ENCODE data around the gene LIPK.
A peak's percentile ranks its signal among the peaks of the same experiment; 100 is the strongest.
"Not testable (repeated sequence)": the region's sequence is repeated elsewhere in the genome, so short reads cannot be mapped to it uniquely, and the experiment has no call there.

Gene LIPK, protein sequence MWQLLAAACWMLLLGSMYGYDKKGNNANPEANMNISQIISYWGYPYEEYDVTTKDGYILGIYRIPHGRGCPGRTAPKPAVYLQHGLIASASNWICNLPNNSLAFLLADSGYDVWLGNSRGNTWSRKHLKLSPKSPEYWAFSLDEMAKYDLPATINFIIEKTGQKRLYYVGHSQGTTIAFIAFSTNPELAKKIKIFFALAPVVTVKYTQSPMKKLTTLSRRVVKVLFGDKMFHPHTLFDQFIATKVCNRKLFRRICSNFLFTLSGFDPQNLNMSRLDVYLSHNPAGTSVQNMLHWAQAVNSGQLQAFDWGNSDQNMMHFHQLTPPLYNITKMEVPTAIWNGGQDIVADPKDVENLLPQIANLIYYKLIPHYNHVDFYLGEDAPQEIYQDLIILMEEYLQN

DNA sequence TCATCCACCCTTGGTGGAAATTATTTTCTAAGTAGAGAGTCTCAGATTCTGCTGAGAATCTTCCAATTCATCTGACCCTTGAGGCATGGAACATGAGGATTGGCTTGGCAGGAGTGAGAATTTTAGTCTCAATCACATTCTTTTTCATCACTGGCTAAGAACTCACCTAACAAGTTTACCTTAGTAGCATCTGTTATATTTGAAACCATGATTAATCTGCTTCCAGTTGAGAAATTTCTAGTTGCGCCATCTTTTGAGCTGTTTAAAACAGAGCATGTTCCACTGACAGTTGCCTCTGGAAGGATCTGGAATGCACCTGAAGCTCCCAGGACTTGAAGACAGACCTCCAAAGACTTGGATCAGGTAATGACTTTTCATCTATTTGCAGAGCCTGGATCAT is at the start of gene LIPK:
TSS of gene LIPK (plus strand) at position 292 of the 400 bp plus-strand sequence. CDS start 18,295 bp downstream, outside the sequence.
- no peak for DNase-seq (ENCODE audit: low spot score)

DNA sequence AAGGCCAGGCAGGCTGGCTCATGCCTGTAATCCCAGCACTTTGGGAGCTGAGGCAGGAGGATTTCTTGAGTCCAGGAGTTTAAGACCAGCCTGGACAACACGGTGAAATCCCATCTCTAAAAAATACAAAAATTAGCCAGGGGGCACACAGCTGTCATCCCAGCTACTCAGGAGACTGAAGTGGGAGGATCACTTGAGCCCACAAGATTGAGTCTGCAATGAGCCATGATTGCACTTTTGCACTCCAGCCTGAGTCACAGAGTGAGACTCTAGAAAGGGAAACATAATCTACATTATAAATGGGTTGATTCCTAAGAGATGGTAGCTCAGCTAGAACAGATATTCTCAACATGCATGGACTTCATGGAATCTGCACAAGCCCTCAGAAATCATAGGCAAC is 48.1 kb upstream of the LIPK start:
- DNase-seq (ENCODE audit: low spot score) = no peak

DNA sequence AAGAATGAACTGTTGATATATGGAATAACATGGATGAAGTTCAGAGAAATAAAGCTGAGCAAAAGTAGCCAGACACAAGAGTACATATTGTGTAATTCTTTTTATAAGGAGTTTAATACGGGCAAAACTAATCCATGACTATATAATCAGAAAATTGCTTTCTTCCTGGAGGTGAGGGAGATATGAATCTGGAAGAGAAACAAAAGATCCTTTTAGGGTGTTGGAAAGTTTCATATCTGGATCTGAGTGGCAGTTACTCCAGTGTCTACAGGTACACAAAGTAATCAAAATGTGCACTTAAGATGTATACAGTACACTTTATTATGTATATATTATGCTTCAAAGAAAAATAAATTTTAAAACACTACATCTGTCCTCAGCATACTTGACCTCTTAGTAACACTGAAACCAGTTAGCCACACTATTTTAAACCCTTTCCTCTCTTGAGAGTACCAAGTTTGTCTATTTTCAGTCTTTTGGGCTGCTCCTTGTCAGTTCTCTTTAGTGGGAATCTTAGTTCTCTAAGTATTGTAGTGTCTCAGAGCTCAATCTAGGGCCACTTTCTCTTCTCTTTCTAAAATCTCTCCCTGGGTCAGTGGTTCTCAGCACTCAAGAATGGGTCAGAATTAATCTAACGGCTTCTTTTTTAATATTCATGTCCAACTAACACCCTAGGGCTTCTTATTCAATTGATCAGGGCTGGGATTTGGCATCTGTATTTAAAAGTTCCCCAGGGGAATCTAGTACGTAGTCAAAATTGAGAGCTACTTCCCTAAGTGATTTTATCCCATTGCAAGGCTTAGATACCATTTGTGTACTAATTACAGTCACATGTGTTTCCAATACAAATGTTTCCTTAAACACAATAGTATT is 46.1 kb upstream of the LIPK start:
- no peak for DNase-seq (ENCODE audit: low spot score)

DNA sequence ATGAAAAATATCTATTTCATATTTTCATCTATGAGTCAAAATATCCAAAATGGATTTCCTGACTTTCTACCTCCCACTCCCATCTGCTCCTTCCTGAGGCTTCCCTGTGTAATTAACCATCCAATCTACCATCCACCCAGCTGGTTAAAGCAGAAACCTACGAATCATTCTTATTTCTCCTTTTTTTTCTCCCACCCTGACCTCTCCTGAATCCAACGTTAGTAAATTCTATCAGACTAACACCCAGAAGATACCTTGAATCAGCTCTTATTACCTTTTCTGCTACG is 45.5 kb upstream of the LIPK start:
- DNase-seq (ENCODE audit: low spot score) = no peak

DNA sequence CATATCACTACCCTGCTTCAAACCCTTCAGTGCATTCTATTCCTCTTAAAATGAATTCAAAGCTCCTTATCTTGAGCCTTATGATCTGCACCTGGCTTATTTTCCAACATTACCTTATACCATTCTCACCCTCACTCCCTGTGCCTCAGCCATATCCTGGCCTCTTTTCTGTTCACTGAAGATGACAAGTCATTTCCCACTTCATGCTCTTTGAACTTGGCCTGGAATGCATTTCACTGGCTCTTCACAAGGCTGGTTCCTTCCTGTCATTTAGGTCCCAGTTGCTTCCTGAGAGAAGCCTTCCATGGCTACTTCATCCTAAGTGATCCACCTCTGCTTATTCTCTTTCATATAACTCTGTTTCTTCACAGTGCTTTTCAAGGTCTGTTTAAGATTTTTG is 45.0 kb upstream of the LIPK start:
- DNase-seq (ENCODE audit: low spot score) = no peak

DNA sequence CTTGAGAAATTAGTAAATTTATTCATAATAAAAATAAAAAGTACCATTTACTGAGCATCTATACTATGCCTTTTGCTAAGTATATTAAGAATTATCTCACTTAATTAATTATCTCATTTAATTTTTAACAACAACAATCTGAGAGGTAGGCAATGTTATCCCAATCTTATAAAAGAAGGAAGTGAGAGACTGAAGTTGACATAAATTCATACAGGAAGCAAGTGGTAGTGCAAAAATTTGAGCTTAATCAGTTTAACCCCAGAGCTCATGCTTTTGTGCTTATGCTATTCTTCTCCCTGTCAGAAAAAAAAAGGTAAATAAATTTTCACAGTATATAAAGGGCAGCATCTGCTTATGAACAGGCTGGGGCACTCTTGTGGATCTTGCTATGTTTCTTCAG is 44.5 kb upstream of the LIPK start:
- no peak for DNase-seq (ENCODE audit: low spot score)

DNA sequence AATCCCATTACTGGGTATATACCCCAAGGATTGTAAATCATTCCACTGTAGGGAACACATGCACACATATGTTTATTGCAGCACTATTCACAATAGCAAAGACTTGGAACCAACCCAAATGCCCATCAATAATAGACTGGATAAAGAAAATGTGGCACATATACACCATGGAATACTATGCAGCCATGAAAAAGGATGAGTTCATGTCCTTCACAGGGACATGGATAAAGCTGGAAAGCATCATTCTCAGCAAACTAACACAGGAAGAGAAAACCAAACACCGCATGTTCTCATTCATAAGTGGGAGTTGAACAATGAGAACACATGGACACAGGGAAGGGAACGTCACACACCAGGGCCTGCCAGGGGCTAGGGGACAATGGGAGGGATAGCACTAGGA is 42.9 kb upstream of the LIPK start:
- not testable (repeated sequence) for DNase-seq (ENCODE audit: low spot score)

DNA sequence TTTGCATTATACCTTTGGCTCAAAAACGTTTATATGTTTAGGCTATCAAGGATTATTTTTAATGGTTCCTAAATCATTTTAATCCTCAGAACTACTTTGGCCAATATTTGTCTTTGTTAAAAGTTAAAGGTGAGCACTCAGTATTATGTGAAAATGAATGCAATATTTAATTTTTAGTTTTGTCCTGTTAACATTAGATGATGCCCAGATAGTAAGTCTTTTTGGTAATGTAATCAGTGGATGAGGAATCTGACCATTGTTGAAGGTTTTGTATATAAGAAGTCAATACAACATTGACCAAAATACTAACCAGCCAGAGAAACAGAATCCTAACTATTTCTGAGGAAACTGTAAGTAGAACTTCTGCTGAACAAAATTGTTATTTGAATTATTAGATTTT is 41.9 kb upstream of the LIPK start, which contains the start of gene LIPF:
TSS of gene LIPF (plus strand) at position 301 of the 400 bp plus-strand sequence. CDS start 2,856 bp downstream, outside the sequence.
- DNase-seq (ENCODE audit: low spot score) = no peak

DNA sequence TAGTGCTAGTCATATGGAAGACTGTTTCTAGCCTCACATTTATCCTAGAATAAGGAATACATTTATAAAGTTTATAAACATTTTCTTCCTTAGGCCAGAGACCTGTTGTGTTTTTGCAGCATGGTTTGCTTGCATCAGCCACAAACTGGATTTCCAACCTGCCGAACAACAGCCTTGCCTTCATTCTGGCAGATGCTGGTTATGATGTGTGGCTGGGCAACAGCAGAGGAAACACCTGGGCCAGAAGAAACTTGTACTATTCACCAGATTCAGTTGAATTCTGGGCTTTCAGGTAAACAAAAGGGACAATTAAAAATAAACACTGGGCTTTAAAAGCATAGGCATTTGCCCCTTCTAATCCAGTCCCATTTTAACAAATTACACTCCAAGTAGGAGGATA is 37.6 kb upstream of the LIPK start:
- no peak for DNase-seq (ENCODE audit: low spot score)

DNA sequence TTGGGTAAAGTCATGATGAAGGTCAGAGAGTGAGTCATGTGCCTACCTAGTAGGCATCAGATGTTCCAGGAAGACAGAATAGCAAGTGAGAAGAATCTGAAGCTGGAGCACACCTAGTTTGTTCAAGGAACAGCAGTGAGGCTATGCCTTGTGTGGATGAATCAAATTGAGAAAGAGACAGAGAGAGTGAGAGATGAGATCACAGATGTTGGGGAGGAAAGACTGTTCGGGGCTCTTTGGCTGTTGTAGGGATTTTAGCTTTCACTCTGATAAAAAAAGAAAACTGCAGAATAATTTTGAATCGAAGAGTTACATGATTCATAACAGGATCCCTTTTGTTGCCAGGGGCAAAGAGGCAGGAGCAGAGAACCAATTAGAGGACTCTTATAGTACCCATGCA is 35.6 kb upstream of the LIPK start:
- no peak for DNase-seq (ENCODE audit: low spot score)

DNA sequence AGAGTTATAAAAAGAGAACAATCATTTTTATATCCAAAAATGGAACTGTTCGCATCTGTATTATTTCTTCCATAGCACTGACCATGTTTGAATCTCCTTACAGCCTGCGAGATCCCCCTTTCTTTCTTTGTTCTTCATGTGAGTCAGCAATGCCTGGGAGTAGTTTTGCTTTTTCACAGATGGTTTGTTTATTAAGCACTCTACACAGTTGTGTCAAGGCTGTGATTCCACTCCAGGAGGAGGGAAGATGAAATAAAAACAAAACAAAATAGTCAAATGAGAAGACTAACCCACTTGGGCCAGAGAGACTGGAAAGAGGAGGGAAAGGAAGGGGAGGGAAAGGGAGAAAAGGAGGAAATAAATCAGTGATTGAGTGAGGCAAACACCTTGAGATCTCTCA is 34.0 kb upstream of the LIPK start:
- no peak for DNase-seq (ENCODE audit: low spot score)

DNA sequence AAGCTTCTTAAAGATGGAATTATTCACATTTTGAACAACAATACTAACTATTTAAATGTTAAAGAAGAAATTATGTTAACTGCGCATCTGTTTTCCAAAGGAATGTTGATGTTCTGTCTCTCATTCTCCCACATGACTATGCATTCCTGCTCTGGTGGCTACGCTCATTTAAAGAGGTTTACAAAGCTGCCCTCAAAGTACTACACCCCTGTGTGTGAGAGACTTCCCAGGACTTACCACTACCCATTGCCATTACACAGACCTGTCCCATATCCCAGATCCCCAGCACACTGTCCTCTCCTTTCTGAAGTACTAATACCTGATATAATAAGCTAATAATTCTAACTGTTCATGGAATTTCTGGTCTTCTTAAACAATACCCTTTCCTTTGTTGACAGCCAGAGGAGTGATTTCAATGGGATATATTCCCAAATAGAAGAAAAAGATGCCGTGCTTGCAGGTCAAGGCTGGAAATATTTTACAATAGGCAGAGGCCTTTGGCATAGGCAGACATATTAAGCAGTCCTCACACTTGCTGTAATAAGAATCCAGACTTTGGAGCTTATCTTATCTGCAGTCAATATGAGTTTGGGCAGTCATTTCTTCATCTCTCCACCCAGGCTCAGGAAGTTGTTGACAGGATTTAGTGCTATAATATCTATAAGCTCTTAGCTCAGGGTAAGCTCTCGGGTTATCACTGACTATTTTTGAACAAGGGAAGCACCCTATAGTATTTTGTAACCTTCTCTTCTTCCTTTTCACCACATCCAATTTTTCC is 29.6 kb upstream of the LIPK start:
- no peak for DNase-seq (ENCODE audit: low spot score)

DNA sequence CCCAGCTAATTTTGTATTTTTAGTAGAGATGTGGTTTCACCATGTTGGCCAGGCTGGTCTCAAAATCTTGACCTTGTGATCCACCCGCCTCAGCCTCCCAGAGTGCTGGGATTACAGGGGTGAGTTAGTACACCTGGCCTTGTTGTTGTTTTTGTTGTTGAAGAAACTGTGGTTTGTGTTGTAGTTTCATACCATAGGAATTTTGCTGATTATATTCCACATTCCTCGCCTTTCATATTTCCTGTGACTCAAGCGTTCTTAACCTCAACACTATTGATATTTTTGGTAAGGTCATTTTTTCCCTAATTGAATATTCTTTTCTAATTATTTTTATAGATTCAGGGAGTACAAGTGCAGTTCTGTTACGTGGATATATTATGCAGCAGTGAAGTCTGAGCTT is 25.1 kb upstream of the LIPK start:
- no peak for DNase-seq (ENCODE audit: low spot score)

DNA sequence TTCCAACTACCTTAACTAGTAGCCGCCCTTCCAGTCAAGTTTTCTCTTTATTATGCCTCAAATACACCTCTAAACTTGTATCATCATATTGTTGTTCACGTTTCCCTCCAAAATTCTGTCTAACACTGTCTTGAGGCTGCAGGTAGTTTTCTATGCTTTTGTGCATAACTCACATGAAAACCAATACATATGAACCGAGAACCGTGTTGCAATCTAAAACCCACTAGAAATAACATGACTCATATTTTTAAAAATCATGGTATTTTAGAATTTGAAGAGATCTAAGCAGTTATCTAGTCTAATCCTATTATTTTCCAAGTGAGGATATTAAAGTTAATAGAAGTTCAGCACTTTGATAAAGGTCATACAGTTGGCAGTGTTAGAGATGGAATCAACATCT is 23.6 kb upstream of the LIPK start:
- DNase-seq (ENCODE audit: low spot score) = no peak

DNA sequence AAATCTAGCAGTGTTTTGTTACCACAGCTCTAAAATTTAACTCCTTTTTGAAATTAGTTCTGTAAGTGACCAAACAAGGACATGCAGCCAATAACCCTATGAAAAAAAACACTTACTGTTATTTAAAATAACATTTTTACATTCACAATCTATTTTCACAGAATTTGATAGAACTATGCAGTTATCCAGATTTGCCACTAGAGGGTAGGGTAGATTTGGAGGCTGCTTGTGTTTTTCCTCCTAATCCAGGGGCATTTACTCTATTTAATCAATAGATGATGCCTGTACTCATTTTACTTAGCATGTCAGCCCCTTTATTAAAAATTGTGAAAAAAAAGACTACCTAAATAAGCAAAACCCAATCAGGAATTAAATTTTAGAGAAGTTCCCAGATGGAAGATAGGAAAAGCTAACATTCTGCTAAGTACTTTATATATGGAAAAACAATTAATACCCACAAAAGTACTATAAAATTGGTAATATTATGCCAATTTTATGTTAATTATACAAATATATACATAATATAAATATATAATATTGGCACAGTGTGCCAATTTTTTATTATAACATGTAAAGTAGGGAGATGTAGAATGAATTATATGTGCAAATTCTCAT is 18.1 kb upstream of the LIPK start:
- DNase-seq (ENCODE audit: low spot score) = peak; percentile 18

DNA sequence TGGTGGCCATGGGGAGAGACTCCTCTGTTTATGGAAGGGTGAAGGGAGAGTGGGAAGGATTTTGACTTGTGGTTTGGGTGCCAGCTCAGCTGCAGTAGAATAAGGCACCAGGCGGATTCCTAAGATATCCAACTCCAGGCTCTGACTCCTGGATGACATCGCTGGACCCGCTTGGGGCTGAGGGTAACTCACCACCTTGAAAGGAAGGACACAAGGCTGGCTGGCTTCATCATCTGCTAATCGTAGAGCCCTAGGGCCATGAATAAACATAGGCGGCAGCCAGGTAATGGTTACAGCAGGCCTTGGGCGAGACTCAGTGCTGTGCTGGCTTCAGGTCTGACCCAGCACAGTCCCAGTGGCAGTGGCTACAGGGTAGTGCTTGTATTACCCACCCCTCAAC is 16.7 kb upstream of the LIPK start:
- no peak for DNase-seq (ENCODE audit: low spot score)

DNA sequence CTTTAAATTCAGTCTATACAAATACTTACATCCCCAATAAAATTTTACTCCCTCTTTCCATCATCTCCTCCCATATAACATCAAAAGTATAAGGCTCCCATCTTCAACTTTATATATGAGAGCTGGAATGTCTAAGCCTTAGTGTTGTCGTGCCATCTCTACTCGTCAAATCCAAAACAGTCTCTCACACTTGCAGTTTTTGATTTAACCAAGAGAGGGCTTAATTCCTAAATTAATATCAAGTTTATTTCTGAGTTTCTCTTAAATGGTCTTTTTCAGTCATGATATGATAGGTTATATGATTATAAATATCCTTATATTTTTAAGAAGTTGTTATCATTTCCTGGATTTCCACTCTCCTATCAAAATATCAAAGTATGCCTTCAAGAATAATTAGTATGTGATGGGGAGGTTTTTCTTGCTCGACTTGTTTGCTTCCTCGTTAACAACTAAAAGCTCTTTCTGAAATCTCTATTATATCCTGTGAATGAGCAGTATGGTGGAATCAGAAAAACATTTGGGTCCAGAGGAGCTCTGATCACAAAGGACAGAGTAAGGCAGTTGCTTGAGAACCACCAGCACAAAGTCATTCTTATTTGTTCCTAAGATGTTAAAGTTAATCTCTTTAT is 12.5 kb upstream of the LIPK start:
- DNase-seq (ENCODE audit: low spot score) = no peak

DNA sequence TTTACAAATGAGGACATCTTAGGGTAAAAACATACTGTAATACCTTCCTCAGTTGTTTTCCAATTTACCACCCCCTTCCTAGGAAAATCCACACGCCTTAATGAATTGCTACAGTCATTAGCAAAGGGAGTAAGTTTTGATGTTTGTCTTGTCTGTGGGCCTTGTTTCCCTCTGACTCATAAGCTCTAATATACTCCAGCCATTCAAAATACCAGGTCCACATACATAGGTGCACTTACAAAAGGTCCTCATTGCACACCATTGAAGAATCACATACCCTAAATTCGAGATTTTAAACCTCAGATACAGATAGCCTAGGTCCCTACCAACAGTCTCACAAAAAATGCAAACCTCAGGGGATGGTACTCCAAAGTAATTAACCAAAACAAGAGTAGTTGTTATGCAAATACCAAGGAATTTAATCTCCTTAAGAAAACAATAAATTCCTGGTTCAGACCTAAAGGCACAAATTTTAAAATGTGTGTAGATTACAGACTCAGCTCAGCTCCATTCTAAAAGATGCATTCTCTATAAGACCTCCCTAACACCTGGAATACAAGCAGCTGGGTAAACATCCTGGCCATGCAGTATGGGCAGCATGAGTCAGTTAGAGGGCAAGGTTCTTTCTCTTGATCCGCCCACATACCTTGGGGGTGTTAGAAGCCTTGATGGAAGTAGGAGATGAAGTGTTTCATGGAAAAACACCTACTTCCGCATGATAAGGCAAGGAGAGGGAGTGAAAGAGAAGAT is 3.0 kb upstream of the LIPK start:
- no peak for DNase-seq (ENCODE audit: low spot score)

DNA sequence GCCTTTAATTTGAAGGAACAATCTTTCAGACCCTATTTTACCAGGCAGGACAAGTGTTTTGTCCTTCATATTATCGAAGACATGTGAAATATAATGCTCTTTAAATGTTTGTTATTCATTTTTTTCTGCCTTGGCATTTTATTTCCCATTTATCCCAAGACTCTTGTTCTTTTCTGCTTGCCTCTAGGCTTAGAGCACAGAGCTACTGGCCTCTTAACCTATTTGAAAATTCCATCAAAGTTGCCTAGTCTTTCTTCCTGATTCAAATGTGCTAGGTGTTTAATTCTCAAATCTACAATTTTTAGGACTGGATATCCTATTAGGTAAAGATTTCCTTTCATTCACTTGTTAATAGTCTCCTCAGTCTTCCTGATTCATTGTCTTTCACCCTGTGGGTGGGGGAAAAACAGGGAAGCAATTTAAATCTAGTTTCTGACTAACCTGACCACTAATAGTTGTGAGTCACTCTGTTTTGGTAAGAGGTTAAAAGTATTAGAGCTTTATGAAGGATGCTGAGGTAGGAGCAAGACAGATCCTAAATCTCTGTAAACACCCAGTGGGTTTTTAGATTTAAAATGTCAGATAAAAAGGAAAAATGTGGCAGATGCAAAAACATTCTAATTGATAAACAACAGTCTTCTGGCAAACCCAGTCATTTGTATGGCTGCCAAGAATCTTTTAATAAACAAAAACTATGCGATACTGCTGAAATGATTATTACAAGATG is 1.5 kb downstream of the LIPK start:
- DNase-seq (ENCODE audit: low spot score) = peak; percentile 24

DNA sequence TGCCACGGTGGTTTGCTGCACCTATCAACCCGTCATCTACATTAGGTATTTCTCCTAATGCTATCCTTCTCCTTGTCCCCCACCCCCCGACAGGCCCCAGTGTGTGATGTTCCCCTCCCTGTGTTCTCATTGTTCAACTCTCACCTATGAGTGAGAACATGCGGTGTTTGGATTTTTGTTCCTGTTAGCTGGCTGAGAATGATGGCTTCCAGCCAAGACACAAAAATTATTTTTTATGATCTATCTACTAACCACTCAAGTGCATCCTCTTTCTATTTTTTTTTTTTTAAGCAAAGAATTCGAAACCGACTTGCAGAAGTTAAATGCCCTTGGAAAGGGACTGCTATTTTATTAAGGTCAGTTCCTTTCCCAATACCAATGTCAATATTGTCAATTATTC is 3.3 kb downstream of the LIPK start:
- DNase-seq (ENCODE audit: low spot score) = not testable (repeated sequence)
